ENCODE results near the gene NEGR1. TPM values are rescaled to one million over a fixed set of nuclear protein-coding genes. Genes with fewer than 3 reads are reported as not detected.

Gene NEGR1
- 19.2 TPM for total RNA-seq

- Histone ChIP-seq H3K4me1 (peaks cover 5% of the 10 kb centered on the region), H3K27me3 (no peaks in the 10 kb centered on the region), H3K4me3 (peak within 1 kb of the TSS; percentile 67), H3K27ac (peak within 1 kb of the TSS; percentile 89), H3K9me3 (no peaks in the 10 kb centered on the region), H3K36me3 (no peaks in the 10 kb centered on the region)
- intact Hi-C loops (cut with DNase I), result no loop called here
- no peak for TF ChIP-seq CTCF (IDR thresholded peaks at IDR 0.05)
- TF ChIP-seq POLR2A (IDR thresholded peaks at IDR 0.05), result no peak
- peak in 1 of 2 donors; percentile 20 for TF ChIP-seq POLR2AphosphoS5 (IDR thresholded peaks at IDR 0.05; ENCODE audit: insufficient read depth in 1 of 2, low read depth in 1 of 2)
- DNase-seq (ENCODE audit: extremely low spot score in 2 of 2), result no peak
These were observed at the start of gene NEGR1 for GRCh38 chr1:72282271-72283021. TSS of gene NEGR1 (minus strand) at chr1:72282539.

- no peak for TF ChIP-seq POLR2A (IDR thresholded peaks at IDR 0.05)
- Histone ChIP-seq H3K36me3 (no peaks in the 10 kb centered on the region), H3K9me3 (no peaks in the 10 kb centered on the region), H3K4me1 (no peaks in the 10 kb centered on the region), H3K4me3 (no peak overlapping the region), H3K27ac (no peak overlapping the region), H3K27me3 (no peaks in the 10 kb centered on the region)
- intact Hi-C loops (cut with DNase I), result no loop called here
- DNase-seq (ENCODE audit: extremely low spot score in 2 of 2), result no peak
These were observed 44.2 kb upstream of the NEGR1 start for GRCh38 chr1:72326494-72326893.

GRCh38 chr1:72324451-72324850 is 42.1 kb upstream of the NEGR1 start:
- Histone ChIP-seq H3K9me3 (no peaks in the 10 kb centered on the region), H3K27ac (no peak overlapping the region), H3K4me3 (no peak overlapping the region), H3K27me3 (no peaks in the 10 kb centered on the region), H3K4me1 (no peaks in the 10 kb centered on the region), H3K36me3 (no peaks in the 10 kb centered on the region)
- intact Hi-C loops (cut with DNase I), result no loop called here
- TF ChIP-seq POLR2AphosphoS5 (IDR thresholded peaks at IDR 0.05; ENCODE audit: insufficient read depth in 1 of 2, low read depth in 1 of 2) (no peak), POLR2A (IDR thresholded peaks at IDR 0.05) (no peak), CTCF (IDR thresholded peaks at IDR 0.05) (no peak)
- no peak for DNase-seq (ENCODE audit: extremely low spot score in 2 of 2)

- Histone ChIP-seq H3K27ac (no peak overlapping the region), H3K27me3 (no peaks in the 10 kb centered on the region), H3K36me3 (no peaks in the 10 kb centered on the region), H3K4me1 (no peaks in the 10 kb centered on the region), H3K4me3 (no peak overlapping the region), H3K9me3 (no peaks in the 10 kb centered on the region)
- intact Hi-C loops (cut with DNase I), result no loop called here
- TF ChIP-seq CTCF (IDR thresholded peaks at IDR 0.05), result no peak
- TF ChIP-seq POLR2A (IDR thresholded peaks at IDR 0.05), result no peak
- no peak for TF ChIP-seq POLR2AphosphoS5 (IDR thresholded peaks at IDR 0.05; ENCODE audit: insufficient read depth in 1 of 2, low read depth in 1 of 2)
- no peak for DNase-seq (ENCODE audit: extremely low spot score in 2 of 2)
These were observed 40.6 kb upstream of the NEGR1 start for GRCh38 chr1:72322910-72323309.

GRCh38 chr1:72296501-72296900 is 14.2 kb upstream of the NEGR1 start:
- Histone ChIP-seq H3K36me3 (no peaks in the 10 kb centered on the region), H3K27me3 (no peaks in the 10 kb centered on the region), H3K9me3 (no peaks in the 10 kb centered on the region), H3K27ac (no peak overlapping the region), H3K4me3 (no peak overlapping the region), H3K4me1 (no peaks in the 10 kb centered on the region)
- DNase-seq (ENCODE audit: extremely low spot score in 2 of 2), result no peak
- intact Hi-C loops (cut with DNase I), result no loop called here
- no peak for TF ChIP-seq POLR2AphosphoS5 (IDR thresholded peaks at IDR 0.05; ENCODE audit: insufficient read depth in 1 of 2, low read depth in 1 of 2)
- TF ChIP-seq CTCF (IDR thresholded peaks at IDR 0.05), result no peak
- no peak for TF ChIP-seq POLR2A (IDR thresholded peaks at IDR 0.05)
